OCI-LY3 (cell line): ENCODE data around the gene CTF1.

Experiments
- EZH2phosphoT487 ChIP-seq: fragments of 200-600 bp; shearing (Covaris generic); IDR thresholded peaks from 2 replicates; pipeline ENCODE4 v1.6.1; 2018; ENCODE audit warnings: antibody characterized with exemption, mixed run types, low read depth
- TF ChIP-seq, protein P1 (sequence below): fragments of 200-600, 300-600 bp; sonication (generic); IDR thresholded peaks from 2 replicates; pipeline ENCODE4 v1.5.1; 2014; ENCODE audit warnings: antibody characterized with exemption, low read length, low read depth

- TF ChIP-seq, protein P1, sequence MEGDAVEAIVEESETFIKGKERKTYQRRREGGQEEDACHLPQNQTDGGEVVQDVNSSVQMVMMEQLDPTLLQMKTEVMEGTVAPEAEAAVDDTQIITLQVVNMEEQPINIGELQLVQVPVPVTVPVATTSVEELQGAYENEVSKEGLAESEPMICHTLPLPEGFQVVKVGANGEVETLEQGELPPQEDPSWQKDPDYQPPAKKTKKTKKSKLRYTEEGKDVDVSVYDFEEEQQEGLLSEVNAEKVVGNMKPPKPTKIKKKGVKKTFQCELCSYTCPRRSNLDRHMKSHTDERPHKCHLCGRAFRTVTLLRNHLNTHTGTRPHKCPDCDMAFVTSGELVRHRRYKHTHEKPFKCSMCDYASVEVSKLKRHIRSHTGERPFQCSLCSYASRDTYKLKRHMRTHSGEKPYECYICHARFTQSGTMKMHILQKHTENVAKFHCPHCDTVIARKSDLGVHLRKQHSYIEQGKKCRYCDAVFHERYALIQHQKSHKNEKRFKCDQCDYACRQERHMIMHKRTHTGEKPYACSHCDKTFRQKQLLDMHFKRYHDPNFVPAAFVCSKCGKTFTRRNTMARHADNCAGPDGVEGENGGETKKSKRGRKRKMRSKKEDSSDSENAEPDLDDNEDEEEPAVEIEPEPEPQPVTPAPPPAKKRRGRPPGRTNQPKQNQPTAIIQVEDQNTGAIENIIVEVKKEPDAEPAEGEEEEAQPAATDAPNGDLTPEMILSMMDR, result no peak
- TF ChIP-seq EZH2phosphoT487, result no peak
Measured at GRCh38 chr16:30887927-30888326, 8.5 kb upstream of the CTF1 start.
